IPS-11a (cell line): ENCODE measurements around the gene ELMO1.

Experiments
- H3K4me3 ChIP-seq: one replicate; pipeline ENCODE4 v1.5.1; 2013; ENCODE audit warnings: low read depth, low read length, control low read depth

The ELMO1 gene

DNA sequence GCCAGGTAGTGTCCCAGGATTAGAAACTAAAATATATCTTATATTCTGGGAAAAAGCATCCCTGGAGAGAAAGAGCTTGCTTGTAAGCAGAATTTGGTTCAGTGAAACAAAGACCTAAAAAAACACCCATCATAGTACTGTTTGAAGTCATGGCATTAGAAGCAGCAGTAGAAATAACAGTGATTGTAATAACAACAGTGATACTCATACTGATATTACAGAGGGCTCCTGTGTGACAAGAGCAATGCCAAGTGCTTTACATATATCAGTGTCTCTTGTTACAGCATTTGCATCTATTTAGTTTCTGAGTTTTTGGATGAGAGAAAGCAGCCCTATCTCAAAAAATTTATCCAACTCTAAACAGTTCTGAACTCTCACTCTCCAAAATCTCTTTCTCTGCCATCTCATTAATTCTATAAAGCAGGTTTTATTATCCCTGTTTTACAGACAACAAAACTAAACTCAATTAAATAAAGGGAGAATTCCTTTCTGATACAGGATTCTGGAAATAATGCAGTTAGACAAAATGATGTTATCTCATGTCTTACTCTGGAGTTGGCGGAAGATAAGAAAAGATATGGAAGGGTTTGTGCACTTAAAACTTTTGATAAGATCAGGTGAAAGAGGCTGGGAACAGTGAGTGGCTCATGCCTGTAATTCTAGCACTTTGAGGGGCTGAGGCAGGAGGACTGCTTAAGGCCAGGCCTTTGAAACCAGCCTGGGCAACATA is 577.9 kb downstream of the ELMO1 start:
- no peak overlapping the region for H3K4me3 ChIP-seq

DNA sequence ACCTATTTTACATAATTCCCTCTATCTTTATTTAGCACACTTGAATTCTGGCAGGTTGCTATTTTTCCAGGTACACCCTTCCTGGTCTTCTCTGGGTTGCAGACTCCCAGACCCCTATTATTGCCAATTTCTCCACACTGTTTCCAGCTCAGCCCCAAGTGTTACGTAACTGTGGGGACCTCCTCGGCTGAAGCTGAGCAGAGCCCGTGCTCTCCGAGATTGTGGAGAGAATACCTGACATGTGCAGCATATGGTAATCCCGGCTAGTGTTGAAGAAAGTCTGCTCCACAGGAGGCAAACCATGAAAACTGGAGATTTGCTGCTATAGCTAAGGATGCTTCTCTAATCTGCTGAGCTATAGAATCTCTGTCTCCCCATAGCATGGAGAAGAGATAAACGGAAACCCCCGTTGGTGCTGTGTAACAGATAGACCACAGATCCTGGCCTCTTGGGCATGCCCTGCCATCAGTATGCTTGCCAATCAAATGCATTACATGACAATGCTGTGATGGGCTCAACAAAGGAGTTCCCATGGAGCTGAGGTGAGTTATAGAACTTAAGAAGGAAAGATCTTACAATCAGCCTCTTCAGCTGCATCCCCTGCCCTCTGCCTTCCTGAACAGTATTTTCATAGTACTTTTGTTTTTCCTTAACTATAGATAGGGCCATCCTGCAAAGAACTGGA is 579.8 kb downstream of the ELMO1 start:
- no peak overlapping the region for H3K4me3 ChIP-seq

DNA sequence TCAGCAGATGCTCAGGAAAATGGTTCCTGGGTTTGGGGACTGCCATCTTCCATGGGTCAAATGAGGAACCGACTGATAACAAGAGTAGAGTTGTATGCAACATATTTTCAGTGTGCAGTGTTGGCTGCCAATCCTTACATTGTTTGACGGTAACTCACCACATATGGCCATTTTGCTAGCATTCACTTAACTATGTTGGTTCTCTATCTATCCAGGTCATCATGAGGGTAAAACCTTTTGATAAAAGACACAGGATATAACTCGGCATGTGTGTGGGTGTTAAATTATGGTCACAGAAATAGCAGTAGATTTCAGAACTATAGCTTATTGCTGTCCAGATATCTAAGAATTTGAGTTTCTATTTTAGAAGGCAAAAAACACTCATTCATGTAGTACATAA is 583.6 kb downstream of the ELMO1 start:
- H3K4me3 ChIP-seq = no peak overlapping the region

DNA sequence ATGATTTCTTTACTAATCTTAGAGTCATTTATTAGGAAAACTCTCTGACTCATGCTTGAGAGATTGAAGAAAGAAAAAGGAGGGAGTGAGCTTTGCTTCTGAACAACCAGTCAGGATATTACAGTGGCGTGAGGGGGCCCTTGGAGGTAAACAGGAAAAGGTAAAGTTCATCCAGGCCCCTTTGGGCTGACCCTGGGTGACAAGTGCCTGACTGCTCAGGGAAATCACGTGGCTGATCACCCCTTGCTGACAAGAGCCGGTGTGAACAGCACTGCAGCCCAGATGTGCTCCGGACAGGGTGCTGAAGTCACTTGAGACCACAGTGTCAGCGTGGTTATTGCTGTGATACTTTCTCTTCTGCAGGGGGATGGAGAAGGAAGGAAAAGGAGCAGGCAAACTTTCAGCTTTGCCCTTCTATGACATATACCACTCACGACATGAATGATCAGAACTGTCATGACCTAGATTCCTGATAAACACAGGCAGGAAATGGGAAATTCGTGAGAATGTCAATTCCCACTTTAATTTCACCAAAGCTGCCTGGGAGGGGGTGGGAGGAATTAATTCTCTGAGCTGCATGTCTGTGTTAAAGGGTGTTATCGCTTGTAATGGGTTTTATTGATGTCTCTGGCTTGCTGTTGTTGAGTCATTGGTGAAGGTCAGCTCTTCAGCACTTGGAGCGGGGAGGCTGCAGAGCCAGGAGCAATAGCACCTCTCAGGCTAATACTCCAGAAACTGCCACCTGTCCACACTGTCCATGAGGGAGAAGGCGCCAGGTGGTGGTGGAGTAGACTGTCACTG is 584.6 kb downstream of the ELMO1 start:
- no peak overlapping the region for H3K4me3 ChIP-seq

DNA sequence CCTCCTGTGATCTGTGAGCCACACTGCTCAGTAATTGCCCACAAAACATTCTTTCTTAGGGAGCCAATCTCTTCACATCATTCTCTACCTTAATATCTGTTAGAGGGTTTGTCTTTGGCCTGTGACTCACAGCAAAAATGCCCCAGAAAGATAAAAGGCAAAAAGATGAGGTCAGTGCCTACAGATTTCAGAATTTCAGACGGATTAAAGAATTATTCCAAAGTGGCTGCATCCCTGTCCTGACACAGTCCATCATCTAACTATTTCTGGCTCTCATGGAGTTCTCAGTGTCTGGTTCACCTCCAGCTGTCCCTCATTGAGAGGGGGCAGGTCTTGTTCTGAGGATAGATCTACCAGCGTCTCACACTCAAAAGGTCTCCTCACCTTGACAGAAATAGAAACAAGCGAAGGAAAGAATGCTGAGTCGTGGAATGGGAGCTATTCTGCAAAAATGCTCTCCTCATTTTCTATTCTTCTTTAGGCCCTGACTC is 585.8 kb downstream of the ELMO1 start:
- H3K4me3 ChIP-seq = no peak overlapping the region

DNA sequence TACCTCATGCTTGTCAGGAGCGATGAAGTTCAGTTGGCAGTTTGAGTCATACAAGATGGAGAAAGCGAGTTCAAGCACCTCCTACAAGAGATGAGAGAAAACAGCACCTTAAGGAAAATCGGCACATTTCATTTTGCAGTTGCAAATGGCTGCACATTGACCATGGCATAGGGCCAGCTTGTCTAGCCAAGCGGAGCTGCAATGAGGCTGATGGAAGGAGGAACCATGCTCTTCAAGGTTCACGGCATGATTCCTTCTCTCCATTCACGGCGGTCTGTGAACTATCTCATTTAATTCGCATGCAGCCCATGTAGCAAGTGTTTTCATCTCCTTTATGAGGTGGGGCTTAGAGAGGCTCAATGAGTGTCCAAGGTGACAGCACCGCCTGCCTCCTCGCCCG is 587.0 kb downstream of the ELMO1 start:
- no peak overlapping the region for H3K4me3 ChIP-seq

DNA sequence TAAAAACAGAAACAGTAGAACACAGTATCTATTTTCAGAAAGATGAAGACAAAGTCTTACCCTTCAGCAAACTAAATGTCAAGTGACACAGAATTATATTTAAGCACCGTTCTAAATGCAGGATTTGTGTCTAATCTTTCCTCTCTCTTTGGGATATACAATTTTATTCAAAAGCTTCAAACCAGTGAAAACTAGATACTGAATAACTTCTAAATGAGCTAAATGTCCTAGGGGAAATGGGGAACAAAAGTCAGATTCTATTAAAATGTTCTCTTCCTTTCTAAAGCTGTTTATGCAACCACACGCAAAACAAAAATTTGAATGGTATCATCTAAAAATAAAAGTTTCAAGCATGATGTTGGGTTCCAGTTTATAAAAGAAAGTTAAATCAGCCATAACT is 588.0 kb downstream of the ELMO1 start:
- H3K4me3 ChIP-seq = no peak overlapping the region

DNA sequence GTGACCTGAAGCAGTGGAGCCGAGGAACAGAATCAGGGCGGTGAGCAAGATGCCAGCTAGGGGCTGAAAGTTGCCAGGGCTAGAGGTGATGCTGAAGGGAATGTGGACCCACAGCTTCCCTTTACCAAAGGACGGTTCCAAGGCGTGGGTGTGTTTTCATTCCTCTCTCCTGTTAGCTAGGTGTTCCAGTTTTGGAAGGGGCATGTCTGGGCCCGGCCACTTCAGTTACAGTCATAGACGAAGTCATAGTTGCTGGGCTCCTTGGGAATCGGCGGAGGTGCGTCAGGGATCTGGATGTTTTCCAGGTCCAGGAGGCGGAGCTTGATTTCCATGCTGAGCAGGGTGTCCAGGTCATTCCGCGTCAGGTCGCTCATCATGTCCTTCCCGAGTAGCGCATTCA is 593.3 kb downstream of the ELMO1 start:
- no peak overlapping the region for H3K4me3 ChIP-seq

DNA sequence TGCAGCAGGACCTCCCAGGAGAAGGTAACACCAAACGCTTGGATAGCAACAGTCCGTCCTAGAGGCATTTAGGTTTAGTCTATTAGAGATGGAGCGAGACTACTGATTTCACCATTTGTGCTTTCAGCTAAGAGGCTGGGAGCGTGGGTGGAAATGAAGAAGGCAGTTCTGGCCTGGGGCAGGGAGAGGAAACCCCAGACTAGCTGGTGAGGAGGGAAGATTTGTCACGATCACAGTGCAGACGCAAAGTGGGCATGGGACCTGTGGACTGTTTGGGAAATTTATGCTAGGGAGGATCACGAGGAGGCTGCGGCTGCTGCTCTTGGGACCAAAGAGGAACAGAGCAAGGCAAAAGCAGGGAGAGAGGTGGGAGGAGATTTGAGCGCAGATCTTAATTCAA is 594.0 kb downstream of the ELMO1 start:
- no peak overlapping the region for H3K4me3 ChIP-seq

DNA sequence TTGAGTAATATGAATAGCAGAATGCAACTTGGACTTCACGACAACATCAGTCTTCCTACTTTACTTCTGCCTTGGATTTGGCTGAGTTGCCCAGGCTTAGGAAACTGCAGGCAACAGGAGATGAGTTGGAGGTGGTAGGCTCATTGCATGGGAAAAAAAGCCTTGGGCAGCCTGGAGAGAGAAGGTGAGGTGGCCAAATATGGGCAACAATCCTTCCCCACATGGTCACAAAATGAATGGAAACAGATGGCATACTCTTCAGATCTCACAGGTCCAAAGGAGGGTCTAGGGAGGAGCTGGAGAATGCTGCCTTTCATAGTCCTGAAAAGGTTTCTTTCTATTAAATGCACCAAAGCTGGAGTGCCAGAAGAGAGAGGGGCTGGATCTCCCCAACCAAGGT is 595.7 kb downstream of the ELMO1 start:
- no peak overlapping the region for H3K4me3 ChIP-seq

DNA sequence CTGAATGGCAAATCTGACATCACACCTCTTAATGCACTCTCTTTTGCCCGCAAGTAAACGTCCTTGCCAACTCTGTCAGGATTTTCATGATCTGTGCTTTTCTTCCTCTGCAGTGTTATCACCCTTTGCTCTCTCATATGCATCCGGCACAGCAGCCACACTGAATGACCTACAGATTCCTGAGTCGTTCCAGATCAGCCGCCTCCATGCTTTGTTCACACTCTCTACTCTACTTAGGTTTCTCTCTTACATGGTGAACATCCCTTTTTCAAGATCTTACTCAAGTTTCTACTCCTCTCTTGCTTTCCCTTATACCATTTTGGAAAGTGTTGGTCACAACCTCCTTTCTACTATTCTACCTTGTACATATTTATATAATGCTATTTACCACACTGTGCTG is 596.6 kb downstream of the ELMO1 start:
- H3K4me3 ChIP-seq = no peak overlapping the region

DNA sequence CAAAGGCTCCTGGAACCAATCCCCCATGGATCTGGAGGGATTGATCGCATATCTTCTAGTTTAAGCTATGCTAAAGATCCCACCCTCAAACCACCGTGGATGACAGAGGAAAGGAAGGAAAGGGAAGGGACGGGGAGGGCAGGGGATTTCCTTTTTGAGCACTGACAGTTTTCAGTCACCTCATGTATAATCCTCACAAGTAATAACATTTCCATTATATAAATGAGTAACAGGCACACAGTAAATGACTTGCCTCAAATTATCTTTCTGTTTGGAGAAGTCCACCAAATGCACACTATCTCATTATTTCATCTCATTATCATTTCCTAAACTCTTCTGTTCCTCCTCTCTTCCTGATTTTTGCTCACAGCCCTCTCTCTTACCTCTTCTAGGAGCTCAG is 597.3 kb downstream of the ELMO1 start:
- no peak overlapping the region for H3K4me3 ChIP-seq

DNA sequence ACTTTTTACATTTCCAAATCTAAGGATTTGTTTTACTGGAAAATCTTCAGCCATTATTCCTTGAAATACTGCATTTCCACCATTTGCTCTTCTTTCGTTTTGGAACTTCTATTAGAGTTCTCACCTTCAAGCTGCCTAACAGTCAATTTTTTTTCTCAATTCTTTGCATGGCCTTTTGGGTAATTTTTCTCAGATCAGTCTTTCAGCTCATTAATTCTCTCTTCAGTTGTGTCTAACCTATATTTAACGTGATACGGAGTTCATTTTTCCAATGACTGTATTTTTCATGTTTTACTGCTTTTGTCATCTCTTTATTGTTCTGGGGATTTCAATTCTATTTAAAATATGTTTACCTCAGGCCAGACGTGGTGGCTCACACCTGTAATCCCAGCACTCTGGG is 600.7 kb downstream of the ELMO1 start:
- H3K4me3 ChIP-seq = no peak overlapping the region

DNA sequence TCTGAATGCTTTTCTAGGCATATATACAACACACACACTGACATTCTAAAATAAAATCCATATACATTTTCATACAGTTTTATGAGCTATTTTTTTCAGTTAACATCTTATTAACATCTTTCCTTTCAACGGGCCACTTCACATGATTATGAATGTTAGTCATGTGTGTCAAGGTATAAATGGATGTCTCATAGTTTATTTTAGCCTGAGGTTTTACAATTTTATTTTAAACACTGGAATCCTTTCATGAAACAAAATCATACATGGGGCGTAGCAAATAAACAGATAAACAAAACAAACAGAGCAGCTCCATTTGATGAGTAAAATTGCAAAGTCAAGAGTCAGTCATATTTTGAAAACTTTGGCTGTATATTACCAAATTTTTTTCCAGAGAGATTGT is 604.3 kb downstream of the ELMO1 start:
- no peak overlapping the region for H3K4me3 ChIP-seq

DNA sequence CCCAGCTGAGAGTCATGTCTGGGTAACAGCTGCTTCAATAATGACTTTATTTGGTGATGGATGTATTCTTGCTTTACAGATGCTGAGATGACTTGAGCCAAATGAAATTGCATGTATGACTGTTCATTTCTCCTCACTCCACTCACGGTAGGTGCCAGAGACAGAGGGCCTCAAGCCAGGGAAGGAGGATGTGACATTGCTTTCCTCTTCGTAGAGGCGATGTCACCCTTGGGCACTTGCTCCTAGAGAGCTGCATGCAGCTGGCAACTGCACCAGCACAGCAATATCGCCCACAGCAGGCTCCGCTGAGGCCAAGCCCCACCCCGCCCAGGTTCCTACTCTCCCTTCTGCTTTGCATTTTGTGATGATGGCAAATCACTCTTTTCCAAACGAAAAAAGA is 607.8 kb downstream of the ELMO1 start:
- no peak overlapping the region for H3K4me3 ChIP-seq

DNA sequence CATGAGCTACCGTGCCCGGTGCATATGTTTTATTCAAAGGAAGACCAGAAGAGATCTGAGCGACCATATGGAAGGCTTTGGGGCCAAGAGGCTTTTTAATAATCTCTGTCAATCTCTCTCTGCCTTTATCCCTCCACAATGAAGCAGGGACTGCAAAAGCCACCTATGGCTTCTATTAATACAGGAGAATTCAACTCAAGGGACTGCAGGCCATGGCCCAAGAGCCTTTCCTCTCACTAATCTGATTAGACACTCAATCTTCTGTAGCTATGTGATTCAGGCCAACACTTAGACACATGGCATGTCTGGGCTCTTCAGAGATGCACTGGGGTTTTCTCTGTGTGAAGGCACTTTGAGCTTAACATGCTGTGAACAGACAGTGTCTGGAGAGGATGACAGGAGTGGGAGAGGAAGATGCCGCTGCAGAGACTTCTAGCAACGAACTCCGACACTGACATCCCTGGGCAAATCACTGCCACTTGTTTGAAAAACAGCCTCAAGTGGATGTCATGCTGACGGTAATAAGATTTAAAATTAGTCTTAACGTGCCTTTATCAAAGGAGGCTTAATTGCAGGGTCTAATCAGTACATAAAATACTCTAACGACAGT is 609.9 kb downstream of the ELMO1 start:
- no peak overlapping the region for H3K4me3 ChIP-seq

DNA sequence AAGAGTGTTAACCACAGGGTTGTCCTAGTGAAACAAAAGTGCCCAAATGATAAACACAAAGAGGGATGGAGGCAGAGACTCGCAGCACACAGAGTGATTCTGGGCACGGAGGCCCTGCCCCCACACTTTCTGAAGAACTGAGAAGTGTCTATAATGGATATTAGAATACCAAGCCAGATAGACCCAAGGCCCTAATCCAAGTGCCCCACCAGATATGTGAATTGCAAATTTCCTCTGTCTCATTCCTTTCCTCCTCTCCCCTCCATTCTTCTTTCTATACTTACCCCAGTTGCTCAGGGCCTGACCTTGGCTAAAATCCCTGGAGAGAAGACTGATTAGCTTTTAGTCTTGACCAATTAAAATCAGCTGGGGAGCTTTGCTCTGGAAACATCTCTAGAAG is 617.6 kb downstream of the ELMO1 start:
- no peak overlapping the region for H3K4me3 ChIP-seq

DNA sequence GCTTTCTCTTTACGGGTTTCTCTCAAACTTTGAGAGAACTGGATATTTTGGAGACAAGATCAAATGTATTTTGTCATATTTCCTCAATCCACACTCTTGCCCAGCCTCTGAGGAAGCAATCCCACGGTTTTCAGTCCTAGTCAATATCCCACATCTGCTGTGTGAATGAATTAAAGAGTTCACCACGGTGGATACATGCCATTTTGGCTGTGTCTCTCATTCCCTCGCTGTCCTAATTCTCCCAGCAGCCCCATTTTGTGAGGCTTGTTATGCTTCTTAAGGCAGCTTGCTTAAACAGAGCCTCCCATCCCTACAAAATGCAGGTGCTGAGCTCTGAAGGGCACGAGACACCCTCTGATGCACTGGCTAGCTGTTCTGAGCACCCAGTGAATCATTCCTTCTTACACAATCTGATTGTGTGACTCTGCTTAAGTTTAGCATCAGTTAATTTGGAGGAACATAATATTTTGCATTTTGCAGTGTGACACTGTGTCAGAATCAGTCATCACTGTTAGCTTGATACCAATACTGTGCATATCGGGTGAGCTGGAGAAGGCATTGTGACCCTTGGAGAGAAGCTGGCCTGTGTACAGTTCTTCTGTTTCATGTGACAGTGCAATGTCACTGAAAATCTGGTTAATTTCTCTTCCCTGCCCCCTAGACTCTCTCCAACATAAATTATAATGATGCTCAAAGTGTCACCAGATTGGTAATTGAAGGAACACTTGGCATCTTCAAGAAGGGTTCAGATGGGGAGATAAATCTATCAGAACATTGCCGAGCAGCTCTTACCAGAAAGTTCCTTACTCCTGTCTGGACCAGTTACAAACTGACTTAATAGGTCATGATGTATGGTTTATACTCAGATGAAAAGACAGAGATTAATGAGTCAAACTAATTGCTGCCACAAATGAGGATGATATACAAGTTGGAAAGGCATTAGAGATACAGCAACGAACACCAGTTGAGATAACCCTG is 620.6 kb downstream of the ELMO1 start:
- H3K4me3 ChIP-seq = no peak overlapping the region

DNA sequence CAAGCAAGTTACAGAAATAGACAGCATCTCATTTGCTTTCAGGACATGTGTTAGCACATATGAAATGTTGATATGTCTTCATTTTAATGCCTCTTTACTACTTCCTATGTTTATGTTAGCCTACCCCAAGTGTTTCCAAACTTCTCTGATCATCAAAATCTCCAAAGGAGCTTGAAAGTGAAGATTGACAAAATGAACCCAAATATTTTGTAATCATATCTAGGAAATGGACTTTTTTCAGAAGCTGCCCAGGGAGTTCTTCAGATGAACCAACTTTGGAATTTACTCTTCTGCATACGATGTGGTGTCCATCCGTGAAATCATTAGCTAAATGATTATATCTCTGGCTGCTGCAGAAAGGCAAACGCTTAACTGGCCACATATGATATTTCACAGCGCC is 623.2 kb downstream of the ELMO1 start:
- no peak overlapping the region for H3K4me3 ChIP-seq

DNA sequence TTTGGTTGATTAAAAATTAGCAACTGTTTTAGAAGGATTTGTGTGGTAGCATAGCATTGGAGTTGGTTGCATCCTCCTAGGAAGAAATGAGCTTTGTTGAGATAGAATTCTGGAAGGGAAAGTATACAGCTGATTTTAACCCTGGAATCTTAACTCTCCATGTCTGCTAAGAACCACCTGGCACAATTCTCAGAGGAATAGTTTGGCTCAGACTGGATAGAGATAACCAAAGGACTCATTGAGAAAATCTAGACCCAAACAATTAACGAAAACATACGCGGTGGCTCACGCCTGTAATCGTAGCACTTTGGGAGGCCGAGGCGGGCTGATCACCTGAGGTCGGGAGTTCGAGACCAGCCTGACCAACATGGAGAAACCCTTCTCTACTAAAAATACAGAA is 625.3 kb downstream of the ELMO1 start:
- H3K4me3 ChIP-seq = no peak overlapping the region
